ENCODE measurements around the gene MAN2B1.

GRCh38 chr19:12647490-12648071 is 19.0 kb downstream of the MAN2B1 start:
- no peak for TF ChIP-seq POLR2A (IDR thresholded peaks at IDR 0.05)
- peak in 2 of 6 experiments; percentile 29 to 42 for TF ChIP-seq CTCF (IDR thresholded peaks at IDR 0.05)
- no peak for TF ChIP-seq EP300 (IDR thresholded peaks at IDR 0.05)
- no peak for TF ChIP-seq POLR2AphosphoS5 (IDR thresholded peaks at IDR 0.05)
